Stimulated activated CD8-positive, alpha-beta memory T cell treated with anti-CD3 and anti-CD28 coated beads, Interleukin-15, amount 100 ng/mL, for 48 hours (primary cell): ENCODE measurements around the gene PKD2L1.
"Not testable (repeated sequence)": the region's sequence is repeated elsewhere in the genome, so short reads cannot be mapped to it uniquely, and the experiment has no call there.

Source experiments
- DNase-seq, 2 donors: peaks; one replicate each; pipeline ENCODE4 v3.0.0-alpha.2; 2020; ENCODE audit warnings: low read depth in 2 of 2

Gene PKD2L1

GRCh38 chr10:100286051-100287033 lies 43.7 kb downstream of the PKD2L1 start, which contains the start of gene BLOC1S2:
Gene BLOC1S2, minus strand, starts transcription at chr10:100286680. Its CDS starts 21 bp downstream, at chr10:100286659.
- peak; percentile 86 to 89 for DNase-seq

GRCh38 chr10:100285326-100285725 lies 44.7 kb downstream of the PKD2L1 start:
- not testable (repeated sequence) for DNase-seq

GRCh38 chr10:100282907-100283306 lies 47.1 kb downstream of the PKD2L1 start:
- no peak for DNase-seq

GRCh38 chr10:100276971-100277370 lies 53.1 kb downstream of the PKD2L1 start:
- DNase-seq, result not testable (repeated sequence)

- peak; percentile 48 to 57 for DNase-seq
Observed at GRCh38 chr10:100267239-100268104, 62.6 kb downstream of the PKD2L1 start, which contains the start of gene CWF19L1. Gene CWF19L1, minus strand, starts transcription at chr10:100267638. Its CDS starts 45 bp downstream, at chr10:100267593.

- DNase-seq, result no peak
Observed at GRCh38 chr10:100265821-100266485, 64.1 kb downstream of the PKD2L1 start.

- no peak for DNase-seq
Observed at GRCh38 chr10:100254191-100254590, 75.8 kb downstream of the PKD2L1 start.

- no peak for DNase-seq
Observed at GRCh38 chr10:100253041-100253440, 77.0 kb downstream of the PKD2L1 start.

- DNase-seq, result no peak
Observed at GRCh38 chr10:100248820-100249219, 81.2 kb downstream of the PKD2L1 start.

- no peak for DNase-seq
Observed at GRCh38 chr10:100245484-100246220, 84.4 kb downstream of the PKD2L1 start.

- DNase-seq, result no peak
Observed at GRCh38 chr10:100239851-100240250, 90.2 kb downstream of the PKD2L1 start.

GRCh38 chr10:100238429-100238828 lies 91.6 kb downstream of the PKD2L1 start:
- no peak for DNase-seq
